Kidney (tissue), 14 donors: ENCODE results near the gene BICC1. TPM values are rescaled to one million over a fixed set of nuclear protein-coding genes. Genes with fewer than 3 reads are reported as not detected.
A peak's percentile ranks its signal among the peaks of the same experiment; 100 is the strongest.

Experiments used
- DNase-seq, 5 donors: peaks; one replicate each; pipeline ENCODE4 v3.0.0-alpha.2; 2013 to 2020
- FAIRE-seq: peaks from 2 replicates; lab custom pipeline; 2012; peaks lifted over from hg19 to GRCh38; lab: Jason Lieb, UNC
- H3K27ac ChIP-seq, 2 donors: one replicate each; pipeline ENCODE4 v1.7.0; 2013; ENCODE audit warnings: low read depth in 2 of 2, low read length in 2 of 2, inconsistent platforms in 1 of 2
- H3K27me3 ChIP-seq: one replicate; pipeline ENCODE4 v1.7.1; 2013; ENCODE audit warnings: low read length, inconsistent platforms; ENCODE audit not compliant: control insufficient read depth, insufficient read depth
- H3K36me3 ChIP-seq, 3 donors: one replicate each; pipeline versions ENCODE4 v1.7.0 to v1.7.1; 2013; ENCODE audit warnings: low read length in 3 of 3, control low read depth in 1 of 3, inconsistent platforms in 1 of 3; ENCODE audit not compliant: insufficient read depth in 3 of 3, control insufficient read depth in 2 of 3
- H3K4me1 ChIP-seq, 3 donors: one replicate each; pipeline versions ENCODE4 v1.7.0 to v1.7.1; 2013; ENCODE audit warnings: low read length in 3 of 3, inconsistent platforms in 1 of 3, low read depth in 1 of 3; ENCODE audit not compliant: control insufficient read depth in 2 of 3, insufficient read depth in 2 of 3
- H3K4me3 ChIP-seq, 3 donors: one replicate each; pipeline versions ENCODE4 v1.7.0 to v1.8.1; 2013; ENCODE audit warnings: low read length in 3 of 3, control low read depth in 1 of 3, inconsistent platforms in 1 of 3
- H3K9ac ChIP-seq, 3 donors: one replicate each; pipeline versions ENCODE4 v1.7.0 to v1.7.1; 2013; ENCODE audit warnings: low read length in 3 of 3, control low read depth in 1 of 3, inconsistent platforms in 1 of 3
- H3K9me3 ChIP-seq, 3 donors: one replicate each; pipeline versions ENCODE4 v1.7.0 to v1.7.1; 2013; ENCODE audit warnings: low read length in 3 of 3, control low read depth in 1 of 3, inconsistent platforms in 1 of 3; ENCODE audit not compliant: control insufficient read depth in 2 of 3, insufficient read depth in 1 of 3
- intact Hi-C: fragments of 100-400 bp; cut with DNase I; formaldehyde crosslinking; loops from one replicate; pipeline ENCODE4 v1.11.1; 2022
- polyA plus RNA-seq: library from polyadenylated mRNA; stranded (reverse); fragments of 350-450 nt; fragmentation: Illumina TruSeq; extraction: RNeasy Lipid Tissue Mini Kit (QIAGEN cat#74804); gene quantifications from one replicate; pipeline ENCODE4 v1.2.3, GENCODE V29; 2014; ENCODE audit warnings: low read depth, low replicate concordance; ENCODE audit not compliant: insufficient read depth
- total RNA-seq: library from RNA; stranded (reverse); fragmentation: NEBNext Ultra II Directional; extraction: Animal tissue kit (Norgen Biotek cat#: 25700); gene quantifications from one replicate; pipeline ENCODE4 v1.2.1, GENCODE V29; 2021
- TF ChIP-seq, protein P1 (sequence below): IDR thresholded peaks from 3 replicates; pipeline ENCODE4 v1.5.1; 2012; ENCODE audit warnings: mild to moderate bottlenecking, moderate library complexity, borderline replicate concordance; ENCODE audit not compliant: insufficient read depth; ENCODE audit errors: extremely low read depth
- donor health status: control.
- donor health status: control.
- donor health status: control.
- donor health status: control.
- donor health status: control.
- donor health status: DM: yes; HTN: yes; CAD: no.
- donor health status: Normal renal cell carcinoma (clear cell type).

Gene BICC1
- total and polyA plus RNA-seq, 2 donors from 2014 or later = 21.0 to 136 TPM

- no peak overlapping the region for H3K27ac ChIP-seq
- TF ChIP-seq, protein P1, sequence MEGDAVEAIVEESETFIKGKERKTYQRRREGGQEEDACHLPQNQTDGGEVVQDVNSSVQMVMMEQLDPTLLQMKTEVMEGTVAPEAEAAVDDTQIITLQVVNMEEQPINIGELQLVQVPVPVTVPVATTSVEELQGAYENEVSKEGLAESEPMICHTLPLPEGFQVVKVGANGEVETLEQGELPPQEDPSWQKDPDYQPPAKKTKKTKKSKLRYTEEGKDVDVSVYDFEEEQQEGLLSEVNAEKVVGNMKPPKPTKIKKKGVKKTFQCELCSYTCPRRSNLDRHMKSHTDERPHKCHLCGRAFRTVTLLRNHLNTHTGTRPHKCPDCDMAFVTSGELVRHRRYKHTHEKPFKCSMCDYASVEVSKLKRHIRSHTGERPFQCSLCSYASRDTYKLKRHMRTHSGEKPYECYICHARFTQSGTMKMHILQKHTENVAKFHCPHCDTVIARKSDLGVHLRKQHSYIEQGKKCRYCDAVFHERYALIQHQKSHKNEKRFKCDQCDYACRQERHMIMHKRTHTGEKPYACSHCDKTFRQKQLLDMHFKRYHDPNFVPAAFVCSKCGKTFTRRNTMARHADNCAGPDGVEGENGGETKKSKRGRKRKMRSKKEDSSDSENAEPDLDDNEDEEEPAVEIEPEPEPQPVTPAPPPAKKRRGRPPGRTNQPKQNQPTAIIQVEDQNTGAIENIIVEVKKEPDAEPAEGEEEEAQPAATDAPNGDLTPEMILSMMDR = no peak
- H3K4me1 ChIP-seq = no peaks in the 10 kb centered on the region
- no peak overlapping the region for H3K4me3 ChIP-seq
- peaks cover 0 to 12% (median 0%) of the 10 kb centered on the region in 3 donors for H3K9me3 ChIP-seq
- FAIRE-seq (no peak), DNase-seq (no peak)
- intact Hi-C loops = no loop called here
- no peaks in the 10 kb centered on the region for H3K27me3 ChIP-seq
- H3K9ac ChIP-seq = no peak overlapping the region
- no peaks in the 10 kb centered on the region for H3K36me3 ChIP-seq
Observed at GRCh38 chr10:58535311-58535710, 22.6 kb downstream of the BICC1 start.

DNA sequence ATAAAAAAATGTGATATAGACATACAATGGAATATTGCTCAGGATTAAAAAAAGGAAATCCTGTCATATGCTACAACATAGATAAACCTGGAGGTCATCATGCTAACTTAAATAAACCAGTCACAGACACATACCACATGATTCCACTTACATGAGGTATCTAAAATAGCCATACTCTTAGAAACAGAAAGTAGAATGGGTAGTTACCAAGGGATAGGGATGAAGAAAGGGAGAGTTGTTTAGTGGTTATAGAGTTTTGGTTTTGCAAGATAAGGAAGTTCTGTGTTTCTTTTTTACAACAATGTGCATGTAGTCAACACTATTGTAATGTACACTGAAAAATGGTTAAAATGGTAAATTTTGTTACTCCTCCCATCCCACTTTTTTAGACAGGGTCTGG is 30.5 kb downstream of the BICC1 start:
- H3K4me1 ChIP-seq = peaks cover 0 to 8% (median 0%) of the 10 kb centered on the region in 3 donors
- H3K27ac ChIP-seq = no peak overlapping the region
- H3K9ac ChIP-seq = no peak overlapping the region
- intact Hi-C loops = no loop called here
- H3K4me3 ChIP-seq = no peak overlapping the region
- DNase-seq = no peak
- H3K36me3 ChIP-seq = no peaks in the 10 kb centered on the region
- TF ChIP-seq, protein P1 = no peak
- FAIRE-seq = no peak
- no peaks in the 10 kb centered on the region for H3K27me3 ChIP-seq
- H3K9me3 ChIP-seq = no peaks in the 10 kb centered on the region

- Histone ChIP-seq H3K9ac (no peak overlapping the region), H3K36me3 (no peaks in the 10 kb centered on the region), H3K9me3 (no peaks in the 10 kb centered on the region), H3K27ac (peak overlapping the region in 1 of 2 donors; percentile 34), H3K27me3 (no peaks in the 10 kb centered on the region), H3K4me1 (peaks cover 0 to 8% (median 0%) of the 10 kb centered on the region in 3 donors), H3K4me3 (no peak overlapping the region)
- FAIRE-seq (peak; percentile 44), DNase-seq (no peak)
- TF ChIP-seq, protein P1 = no peak
- intact Hi-C loops = no loop called here
Observed at GRCh38 chr10:58544135-58544534, 31.5 kb downstream of the BICC1 start.

DNA sequence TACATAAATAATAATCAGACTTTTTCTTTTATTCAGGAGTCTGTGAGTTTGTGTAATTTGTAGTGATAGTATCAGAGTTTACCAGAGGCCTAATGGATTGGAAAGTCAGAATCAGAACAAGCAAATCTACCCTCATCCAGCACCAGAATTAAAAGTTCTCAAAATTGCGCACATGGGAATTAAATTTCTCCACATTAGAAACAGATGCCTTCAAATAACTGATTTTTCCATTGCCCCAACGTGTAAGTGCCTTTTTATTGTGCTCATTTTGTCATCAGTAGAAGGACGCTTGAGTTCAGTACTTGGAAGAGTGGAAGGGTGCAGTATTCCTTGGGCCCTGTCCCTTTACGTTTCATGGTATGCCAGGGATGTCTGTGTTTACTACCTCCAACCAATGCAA is 32.8 kb downstream of the BICC1 start:
- no peaks in the 10 kb centered on the region for H3K36me3 ChIP-seq
- H3K9me3 ChIP-seq = no peaks in the 10 kb centered on the region
- H3K4me3 ChIP-seq = no peak overlapping the region
- FAIRE-seq (no peak), DNase-seq (no peak)
- intact Hi-C loops = no loop called here
- H3K9ac ChIP-seq = no peak overlapping the region
- TF ChIP-seq, protein P1 = no peak
- H3K27me3 ChIP-seq = no peaks in the 10 kb centered on the region
- H3K4me1 ChIP-seq = peaks cover 0 to 8% (median 0%) of the 10 kb centered on the region in 3 donors
- H3K27ac ChIP-seq = no peak overlapping the region
